ENCODE results near the gene JAZF1. TPM values are rescaled to one million over a fixed set of nuclear protein-coding genes. Genes with fewer than 3 reads are reported as not detected.
A peak's percentile ranks its signal among the peaks of the same experiment; 100 is the strongest.

The JAZF1 gene
- total and polyA plus RNA-seq, 10 of the 15 experiments (the other 5 are each of a cell fraction or from before 2014, with no cell fraction given): 0.04 to 0.82 (median 0.15) TPM; not detected in 3

DNA sequence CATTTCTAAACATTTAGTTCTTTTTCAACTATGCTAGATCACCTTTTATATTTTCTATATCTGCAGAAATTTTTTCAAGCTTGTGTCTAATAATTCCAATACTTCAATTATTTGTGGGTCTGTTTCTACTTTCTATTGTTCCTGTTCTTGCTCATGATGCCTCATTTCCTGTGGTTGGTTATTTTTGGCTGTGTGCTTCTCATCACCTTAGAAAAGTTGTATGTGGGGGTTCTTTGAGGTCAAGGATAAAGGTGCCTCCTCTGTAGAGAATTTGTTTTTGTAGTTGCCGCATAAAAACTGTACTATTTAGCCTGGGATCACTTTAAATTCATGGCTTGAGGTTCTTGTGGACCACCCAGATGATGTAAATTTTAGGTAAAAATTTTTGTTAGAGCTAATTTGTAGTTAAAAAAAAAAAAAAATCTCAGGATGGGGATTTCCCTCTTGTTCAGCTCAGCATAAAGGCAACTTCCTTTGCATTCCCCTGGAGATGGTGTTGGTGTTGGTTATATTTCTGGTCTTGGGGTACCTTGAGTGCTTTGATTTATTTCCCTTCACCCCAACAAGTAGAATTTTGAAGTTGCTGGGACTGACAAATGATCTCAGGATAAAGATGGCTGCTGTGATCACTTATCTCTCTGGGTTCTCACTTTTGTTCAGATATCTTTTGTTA lies 27.0 kb upstream of the JAZF1 start:
- H3K27ac ChIP-seq (ENCODE audit: control insufficient read depth, insufficient read depth): no peak overlapping the region
- intact Hi-C loops (cut with micrococcal nuclease; ENCODE audit: unreplicated experiment): no loop called here
- CTCF ChIA-PET: interaction anchor here (0.7 to 1.3 kb wide), 3 partner anchors 29 to 130 kb away, joined by 3 to 5 read pairs (median 4); no protein-coding TSS in a partner anchor
- ATAC-seq (peak; percentile 71), DNase-seq (ENCODE audit: low read depth, low spot score) (peak; percentile 41), FAIRE-seq (peak; percentile 49)
- H3K36me3 ChIP-seq (ENCODE audit: control insufficient read depth in 2 of 2, insufficient read depth in 2 of 2, low read length in 1 of 2): no peaks in the 10 kb centered on the region
- no TSS peak for BruUV-seq (replicated peaks)
- H3K4me1 ChIP-seq (ENCODE audit: control insufficient read depth, insufficient read depth, low read length): peaks cover 3% of the 10 kb centered on the region; the same call in 1 of the 2 replicates
- H3K4me2 ChIP-seq (ENCODE audit: control insufficient read depth, insufficient read depth): peak overlapping the region; percentile 33; the same call in 1 of the 2 replicates
- H3K79me2 ChIP-seq (ENCODE audit: control insufficient read depth, insufficient read depth, low read length): no peaks in the 10 kb centered on the region
- POLR2A ChIA-PET: interaction anchor here (0.6 kb wide), 1 partner anchor 9 kb away, joined by 3 read pairs; no protein-coding TSS in a partner anchor
- no peaks in the 10 kb centered on the region for H4K20me1 ChIP-seq (ENCODE audit: control insufficient read depth, insufficient read depth)
- SMC1A ChIA-PET (ENCODE audit: uncharacterized antibody, unreplicated experiment): interaction anchor here (0.6 to 1.2 kb wide), 4 partner anchors 12 to 93 kb away, joined by 3 to 4 read pairs (median 3); no protein-coding TSS in a partner anchor
- 12% methylated on average over 1 of the region's 1 CpG for WGBS (ENCODE audit: insufficient coverage, insufficient replicate concordance, low lambda C conversion rate, missing lambda C conversion rate)
- RAD21 ChIA-PET (ENCODE audit: unreplicated experiment): no interaction called here
- in situ Hi-C loops (cut with MboI): no loop called here
- H3K9me3 ChIP-seq (replicated peaks; ENCODE audit: control insufficient read depth, insufficient read depth, low read length): peaks cover 9% of the 10 kb centered on the region
- H3K9ac ChIP-seq (ENCODE audit: control insufficient read depth, insufficient read depth, low read length): no peak overlapping the region
- H2AFZ ChIP-seq (ENCODE audit: control insufficient read depth, low read depth, low read length): no peak overlapping the region
- H3K27me3 ChIP-seq (replicated peaks in 1 of 2; ENCODE audit: control insufficient read depth in 2 of 2, insufficient read depth in 2 of 2, low read length in 1 of 2): no peaks in the 10 kb centered on the region
- H3K4me3 ChIP-seq: no peak overlapping the region
- peak; percentile 92; the same call in 1 of the 2 replicates for TF ChIP-seq MTA3 (IDR thresholded peaks at IDR 0.05; ENCODE audit: borderline replicate concordance, low read length)
- TF ChIP-seq CREB1 (IDR thresholded peaks at IDR 0.05; ENCODE audit: low read depth): 0 out of 2 replicates have a peak, but pooled peaks have one; percentile 26
- TF ChIP-seq, protein P1, sequence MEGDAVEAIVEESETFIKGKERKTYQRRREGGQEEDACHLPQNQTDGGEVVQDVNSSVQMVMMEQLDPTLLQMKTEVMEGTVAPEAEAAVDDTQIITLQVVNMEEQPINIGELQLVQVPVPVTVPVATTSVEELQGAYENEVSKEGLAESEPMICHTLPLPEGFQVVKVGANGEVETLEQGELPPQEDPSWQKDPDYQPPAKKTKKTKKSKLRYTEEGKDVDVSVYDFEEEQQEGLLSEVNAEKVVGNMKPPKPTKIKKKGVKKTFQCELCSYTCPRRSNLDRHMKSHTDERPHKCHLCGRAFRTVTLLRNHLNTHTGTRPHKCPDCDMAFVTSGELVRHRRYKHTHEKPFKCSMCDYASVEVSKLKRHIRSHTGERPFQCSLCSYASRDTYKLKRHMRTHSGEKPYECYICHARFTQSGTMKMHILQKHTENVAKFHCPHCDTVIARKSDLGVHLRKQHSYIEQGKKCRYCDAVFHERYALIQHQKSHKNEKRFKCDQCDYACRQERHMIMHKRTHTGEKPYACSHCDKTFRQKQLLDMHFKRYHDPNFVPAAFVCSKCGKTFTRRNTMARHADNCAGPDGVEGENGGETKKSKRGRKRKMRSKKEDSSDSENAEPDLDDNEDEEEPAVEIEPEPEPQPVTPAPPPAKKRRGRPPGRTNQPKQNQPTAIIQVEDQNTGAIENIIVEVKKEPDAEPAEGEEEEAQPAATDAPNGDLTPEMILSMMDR (IDR thresholded peaks at IDR 0.05 in 2 of 3, conservative IDR thresholded peaks at IDR 0.05 in 1 of 3; ENCODE audit: control insufficient read depth in 2 of 3, extremely low read depth in 1 of 3, insufficient read depth in 1 of 3, low read depth in 3 of 3, low read length in 3 of 3): no peak
- TF ChIP-seq, protein P2, sequence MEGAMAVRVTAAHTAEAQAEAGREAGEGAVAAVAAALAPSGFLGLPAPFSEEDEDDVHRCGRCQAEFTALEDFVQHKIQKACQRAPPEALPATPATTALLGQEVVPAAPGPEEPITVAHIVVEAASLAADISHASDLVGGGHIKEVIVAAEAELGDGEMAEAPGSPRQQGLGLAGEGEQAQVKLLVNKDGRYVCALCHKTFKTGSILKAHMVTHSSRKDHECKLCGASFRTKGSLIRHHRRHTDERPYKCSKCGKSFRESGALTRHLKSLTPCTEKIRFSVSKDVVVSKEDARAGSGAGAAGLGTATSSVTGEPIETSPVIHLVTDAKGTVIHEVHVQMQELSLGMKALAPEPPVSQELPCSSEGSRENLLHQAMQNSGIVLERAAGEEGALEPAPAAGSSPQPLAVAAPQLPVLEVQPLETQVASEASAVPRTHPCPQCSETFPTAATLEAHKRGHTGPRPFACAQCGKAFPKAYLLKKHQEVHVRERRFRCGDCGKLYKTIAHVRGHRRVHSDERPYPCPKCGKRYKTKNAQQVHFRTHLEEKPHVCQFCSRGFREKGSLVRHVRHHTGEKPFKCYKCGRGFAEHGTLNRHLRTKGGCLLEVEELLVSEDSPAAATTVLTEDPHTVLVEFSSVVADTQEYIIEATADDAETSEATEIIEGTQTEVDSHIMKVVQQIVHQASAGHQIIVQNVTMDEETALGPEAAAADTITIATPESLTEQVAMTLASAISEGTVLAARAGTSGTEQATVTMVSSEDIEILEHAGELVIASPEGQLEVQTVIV (IDR thresholded peaks at IDR 0.05; ENCODE audit: borderline replicate concordance, partially characterized antibody): no peak
- TF ChIP-seq, protein P3, sequence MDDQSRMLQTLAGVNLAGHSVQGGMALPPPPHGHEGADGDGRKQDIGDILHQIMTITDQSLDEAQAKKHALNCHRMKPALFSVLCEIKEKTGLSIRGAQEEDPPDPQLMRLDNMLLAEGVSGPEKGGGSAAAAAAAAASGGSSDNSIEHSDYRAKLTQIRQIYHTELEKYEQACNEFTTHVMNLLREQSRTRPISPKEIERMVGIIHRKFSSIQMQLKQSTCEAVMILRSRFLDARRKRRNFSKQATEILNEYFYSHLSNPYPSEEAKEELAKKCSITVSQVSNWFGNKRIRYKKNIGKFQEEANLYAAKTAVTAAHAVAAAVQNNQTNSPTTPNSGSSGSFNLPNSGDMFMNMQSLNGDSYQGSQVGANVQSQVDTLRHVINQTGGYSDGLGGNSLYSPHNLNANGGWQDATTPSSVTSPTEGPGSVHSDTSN (IDR thresholded peaks at IDR 0.05; ENCODE audit: insufficient replicate concordance, low read depth, low read length): no peak
- peak; percentile 73; the same call in 1 of the 2 replicates for TF ChIP-seq CBX5 (IDR thresholded peaks at IDR 0.05; ENCODE audit: low read depth)
- TF ChIP-seq MEF2B (IDR thresholded peaks at IDR 0.05; ENCODE audit: partially characterized antibody, poor library complexity, severe bottlenecking): peak; percentile 45
- TF ChIP-seq, protein P4, sequence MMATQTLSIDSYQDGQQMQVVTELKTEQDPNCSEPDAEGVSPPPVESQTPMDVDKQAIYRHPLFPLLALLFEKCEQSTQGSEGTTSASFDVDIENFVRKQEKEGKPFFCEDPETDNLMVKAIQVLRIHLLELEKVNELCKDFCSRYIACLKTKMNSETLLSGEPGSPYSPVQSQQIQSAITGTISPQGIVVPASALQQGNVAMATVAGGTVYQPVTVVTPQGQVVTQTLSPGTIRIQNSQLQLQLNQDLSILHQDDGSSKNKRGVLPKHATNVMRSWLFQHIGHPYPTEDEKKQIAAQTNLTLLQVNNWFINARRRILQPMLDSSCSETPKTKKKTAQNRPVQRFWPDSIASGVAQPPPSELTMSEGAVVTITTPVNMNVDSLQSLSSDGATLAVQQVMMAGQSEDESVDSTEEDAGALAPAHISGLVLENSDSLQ (IDR thresholded peaks at IDR 0.05): no peak
- peak; percentile 64 for TF ChIP-seq BCL11A (IDR thresholded peaks at IDR 0.05; ENCODE audit: low read depth, low read length)
- TF ChIP-seq, protein P5, sequence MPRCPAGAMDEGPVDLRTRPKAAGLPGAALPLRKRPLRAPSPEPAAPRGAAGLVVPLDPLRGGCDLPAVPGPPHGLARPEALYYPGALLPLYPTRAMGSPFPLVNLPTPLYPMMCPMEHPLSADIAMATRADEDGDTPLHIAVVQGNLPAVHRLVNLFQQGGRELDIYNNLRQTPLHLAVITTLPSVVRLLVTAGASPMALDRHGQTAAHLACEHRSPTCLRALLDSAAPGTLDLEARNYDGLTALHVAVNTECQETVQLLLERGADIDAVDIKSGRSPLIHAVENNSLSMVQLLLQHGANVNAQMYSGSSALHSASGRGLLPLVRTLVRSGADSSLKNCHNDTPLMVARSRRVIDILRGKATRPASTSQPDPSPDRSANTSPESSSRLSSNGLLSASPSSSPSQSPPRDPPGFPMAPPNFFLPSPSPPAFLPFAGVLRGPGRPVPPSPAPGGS (IDR thresholded peaks at IDR 0.05; ENCODE audit: borderline replicate concordance, insufficient read depth, low read depth, low read length, poor library complexity, severe bottlenecking): peak; percentile 39
- TF ChIP-seq PML (IDR thresholded peaks at IDR 0.05; ENCODE audit: low read length): 0 out of 2 replicates have a peak, but pooled peaks have one; percentile 36
- TF ChIP-seq ELK1 (IDR thresholded peaks at IDR 0.05; ENCODE audit: low read depth, low read length): no peak
